HG03571 (cell line): ENCODE data around the gene PSME4.
A peak's percentile ranks its signal among the peaks of the same experiment; 100 is the strongest.
"Not testable (repeated sequence)": the region's sequence is repeated elsewhere in the genome, so short reads cannot be mapped to it uniquely, and the experiment has no call there.

ENCODE experiments used
- ATAC-seq: cut with Tn5 transposase; IDR thresholded peaks from one replicate; pipeline ENCODE4 v1.9.1; 2021; ENCODE audit not compliant: unreplicated experiment

The PSME4 gene

DNA sequence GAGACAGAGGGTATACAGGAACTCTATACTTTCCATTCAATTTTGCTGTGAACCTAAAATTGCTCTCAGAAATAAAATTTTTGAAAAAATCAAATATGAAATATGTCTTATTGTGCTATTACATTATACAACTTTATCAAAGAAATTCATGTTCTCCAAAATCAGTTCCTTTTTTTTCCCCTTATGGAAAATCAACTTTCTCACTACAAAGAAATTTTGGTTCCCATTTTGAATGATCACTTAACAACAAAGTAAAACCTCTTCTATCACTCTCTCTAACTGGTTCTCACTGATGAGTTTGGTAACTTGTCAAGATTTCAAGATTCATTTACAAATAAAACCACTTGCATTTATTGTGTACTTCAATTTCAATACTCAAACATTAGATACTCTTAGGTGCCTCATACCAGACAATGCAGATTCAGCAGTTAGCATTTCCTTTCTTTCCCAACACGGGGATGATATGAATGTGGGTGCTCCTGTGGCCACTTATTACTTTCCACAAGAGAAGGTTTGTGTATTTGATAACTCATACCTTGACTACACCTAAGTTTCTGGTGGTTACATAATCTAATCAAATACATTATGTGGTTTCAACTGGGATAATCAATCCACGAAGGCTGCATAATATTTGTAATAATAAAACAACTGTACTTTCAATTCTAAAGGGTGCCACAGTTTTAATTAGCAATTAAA is 6.4 kb downstream of the PSME4 start:
- no peak for ATAC-seq

DNA sequence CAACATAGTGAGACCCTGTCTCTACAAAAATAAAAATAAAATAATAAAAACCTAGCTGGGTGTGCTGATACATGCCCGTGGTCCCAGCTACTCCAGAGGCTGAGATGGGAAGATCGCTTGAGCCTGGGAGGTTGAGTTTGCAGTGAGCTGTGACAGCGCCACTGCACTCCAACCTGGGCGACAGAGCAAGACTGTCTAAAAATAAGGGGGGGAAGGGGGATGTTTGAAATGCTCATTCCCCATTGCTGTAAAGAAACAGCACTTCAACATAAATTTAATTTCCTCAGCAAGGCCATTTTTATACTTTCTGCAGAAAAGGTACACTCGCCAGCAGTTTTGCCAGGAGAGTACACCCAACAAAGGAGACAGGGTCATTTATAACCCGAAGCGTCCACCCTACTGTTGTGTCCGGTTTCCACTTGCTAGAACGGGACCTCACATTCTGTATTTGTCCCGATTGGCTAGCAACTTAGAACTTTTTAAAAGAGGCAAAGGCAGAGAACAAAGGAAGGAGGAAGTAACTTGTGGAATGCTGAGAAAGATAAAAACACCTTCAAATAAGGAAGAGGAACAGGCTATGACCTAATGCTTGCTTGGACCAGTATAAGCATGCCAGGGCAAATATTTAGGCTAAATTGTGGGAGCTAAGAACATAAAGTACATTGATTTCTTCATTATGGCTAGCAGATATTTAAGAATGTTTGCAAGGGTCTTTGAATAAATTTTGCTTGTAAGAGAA is 9.1 kb downstream of the PSME4 start:
- not testable (repeated sequence) for ATAC-seq

DNA sequence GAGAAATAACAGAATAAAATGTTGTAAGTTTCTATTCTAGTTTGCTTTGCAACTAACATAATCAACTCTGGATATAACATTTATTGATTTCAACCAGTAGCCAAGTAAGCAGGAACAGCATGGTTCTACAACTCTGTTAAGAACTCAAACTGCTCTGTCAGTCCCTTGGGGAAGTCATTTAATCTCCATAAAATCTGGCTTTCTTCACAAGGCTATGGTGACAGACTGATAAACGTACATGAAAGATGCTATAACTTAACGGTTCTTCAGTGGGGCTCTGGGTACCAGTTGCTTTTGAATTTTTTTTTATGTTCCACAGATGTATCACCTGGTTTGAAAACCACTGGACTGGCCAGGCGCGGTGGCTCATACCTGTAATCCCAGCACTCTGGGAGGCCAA is 10.3 kb downstream of the PSME4 start:
- no peak for ATAC-seq

- ATAC-seq, result no peak
Measured at GRCh38 chr2:53958443-53958842, 12.3 kb downstream of the PSME4 start.

GRCh38 chr2:53952519-53952918 is 18.3 kb downstream of the PSME4 start:
- ATAC-seq, result no peak

- no peak for ATAC-seq
Measured at GRCh38 chr2:53949457-53949856, 21.3 kb downstream of the PSME4 start.

GRCh38 chr2:53945538-53945937 is 25.3 kb downstream of the PSME4 start:
- no peak for ATAC-seq

DNA sequence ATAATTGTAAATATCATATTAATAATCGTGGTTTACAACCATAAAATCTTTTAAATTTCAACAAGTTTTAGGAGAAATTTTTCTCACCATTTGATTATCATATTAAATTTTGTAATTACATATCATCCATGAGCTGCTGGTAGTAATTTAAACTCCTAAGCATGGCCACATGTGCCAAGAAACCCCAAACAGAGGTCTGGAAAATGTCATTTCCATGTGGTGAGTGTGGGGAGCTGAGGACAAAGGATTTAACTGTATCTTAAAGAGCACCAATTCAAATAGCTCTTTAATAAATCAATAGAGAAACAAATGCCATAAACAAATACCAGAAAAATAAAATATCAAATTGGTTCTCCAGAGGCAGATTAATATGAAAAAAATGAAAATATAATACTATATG is 26.3 kb downstream of the PSME4 start:
- ATAC-seq, result no peak

DNA sequence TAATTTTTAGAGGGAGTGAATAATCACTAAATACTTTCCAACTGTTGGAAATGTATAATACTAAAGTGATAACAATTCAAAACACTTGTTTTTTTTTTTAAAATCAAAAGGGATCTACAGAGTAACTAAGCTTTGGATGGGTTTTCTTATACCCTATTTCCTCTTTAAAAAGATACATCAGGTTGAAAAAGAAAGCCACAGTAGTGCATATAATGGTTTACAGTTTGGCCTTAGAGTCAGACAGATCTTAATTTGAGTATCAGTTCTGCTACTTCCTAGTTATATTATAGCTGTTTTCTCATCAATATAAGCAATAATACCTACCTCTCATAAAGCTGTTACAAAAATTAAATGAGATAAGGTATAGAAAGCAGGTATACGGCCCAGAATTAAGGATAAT is 28.5 kb downstream of the PSME4 start:
- no peak for ATAC-seq

- peak; percentile 66 for ATAC-seq
Measured at GRCh38 chr2:53941749-53942148, 29.0 kb downstream of the PSME4 start.

DNA sequence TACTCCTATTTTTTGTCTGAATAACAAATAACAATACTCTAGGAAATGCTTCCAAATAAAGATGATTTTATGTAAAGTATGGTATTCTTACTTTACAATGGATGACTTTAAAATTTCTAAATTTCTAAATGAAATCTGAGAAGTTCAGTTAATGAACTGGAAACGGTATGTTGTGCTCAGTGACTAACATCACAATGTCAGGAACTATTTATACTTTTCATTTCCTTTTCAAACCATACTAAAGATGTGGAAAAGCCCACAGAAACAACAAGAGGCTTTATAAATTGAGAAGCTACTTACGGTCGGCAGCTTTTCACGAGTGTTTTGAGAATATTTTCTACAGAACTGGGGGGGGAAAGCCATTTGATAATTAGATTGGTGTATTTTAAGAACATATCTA is 31.1 kb downstream of the PSME4 start:
- ATAC-seq, result no peak

DNA sequence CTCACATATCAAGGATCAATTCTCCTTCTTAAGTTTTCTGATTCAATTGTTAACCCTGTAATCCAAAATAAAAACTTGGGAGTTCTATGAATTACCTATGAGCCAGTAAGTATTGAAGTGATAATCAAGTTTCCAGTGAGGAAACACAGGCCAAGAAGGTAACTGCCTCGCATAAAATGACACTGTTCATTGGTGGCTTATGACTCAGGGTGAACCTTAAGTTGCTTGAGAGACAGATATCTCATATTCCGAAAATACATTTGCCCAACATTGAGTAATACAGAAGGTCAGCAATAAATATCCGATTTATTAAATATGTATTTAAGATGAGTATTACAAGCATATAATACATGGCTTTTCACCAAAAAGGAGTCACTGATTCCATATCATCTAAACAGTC is 31.9 kb downstream of the PSME4 start:
- ATAC-seq, result no peak

- no peak for ATAC-seq
Measured at GRCh38 chr2:53933329-53933728, 37.5 kb downstream of the PSME4 start.

DNA sequence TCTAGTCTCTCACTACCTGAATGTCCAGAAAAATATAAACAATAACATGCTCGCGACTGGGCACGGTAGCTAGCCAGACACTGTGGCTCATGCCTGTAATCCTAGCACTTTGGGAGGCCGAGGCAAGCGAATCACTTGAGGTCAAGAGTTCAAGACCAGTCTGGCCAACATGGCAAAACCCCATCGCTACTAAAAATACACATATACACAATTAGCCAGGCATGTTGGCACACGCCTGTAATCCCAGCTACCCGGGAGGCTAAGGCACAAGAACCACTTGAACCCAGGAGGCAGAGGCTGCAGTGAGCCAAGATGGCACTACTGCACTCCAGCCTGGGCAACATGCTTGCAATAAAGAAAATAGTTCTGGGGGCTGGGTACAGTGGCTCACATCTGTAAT is 44.5 kb downstream of the PSME4 start:
- ATAC-seq, result not testable (repeated sequence)

- peak; percentile 88 for ATAC-seq
Measured at GRCh38 chr2:53913721-53914120, 57.1 kb downstream of the PSME4 start.

DNA sequence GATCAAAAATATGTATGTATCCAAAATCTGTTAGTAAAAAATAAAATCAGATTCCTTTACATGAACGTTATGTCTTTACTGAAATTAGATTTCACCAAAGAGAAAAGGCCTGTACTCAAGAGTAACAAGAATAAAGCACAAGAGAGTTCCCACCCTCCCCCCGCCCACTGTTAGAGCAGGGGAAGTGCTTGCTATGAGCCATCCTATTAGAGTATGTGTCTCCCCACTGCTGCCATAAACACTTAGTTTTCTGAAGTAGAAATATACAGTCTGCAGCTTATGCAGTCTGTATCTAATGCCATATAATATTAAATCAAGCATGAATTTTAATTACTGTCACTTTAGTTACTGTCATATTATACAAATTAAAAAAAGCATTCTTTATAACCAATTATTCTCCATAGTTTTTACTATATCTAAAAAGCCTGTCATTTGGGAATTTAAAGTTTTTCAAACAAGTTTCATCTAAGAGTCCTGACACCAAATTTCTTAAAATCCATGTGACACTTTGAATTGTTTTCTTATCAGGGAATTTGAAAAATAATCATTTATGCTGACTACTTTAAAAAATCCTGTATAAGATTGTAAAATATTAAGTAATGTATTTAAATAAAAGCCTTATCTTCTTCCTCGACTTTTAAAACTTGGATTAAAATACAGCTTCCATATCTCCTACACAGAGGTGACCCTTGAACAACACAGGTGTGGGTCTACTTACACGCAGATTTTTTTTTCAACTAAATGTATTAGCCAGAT is 59.2 kb downstream of the PSME4 start:
- ATAC-seq, result no peak

DNA sequence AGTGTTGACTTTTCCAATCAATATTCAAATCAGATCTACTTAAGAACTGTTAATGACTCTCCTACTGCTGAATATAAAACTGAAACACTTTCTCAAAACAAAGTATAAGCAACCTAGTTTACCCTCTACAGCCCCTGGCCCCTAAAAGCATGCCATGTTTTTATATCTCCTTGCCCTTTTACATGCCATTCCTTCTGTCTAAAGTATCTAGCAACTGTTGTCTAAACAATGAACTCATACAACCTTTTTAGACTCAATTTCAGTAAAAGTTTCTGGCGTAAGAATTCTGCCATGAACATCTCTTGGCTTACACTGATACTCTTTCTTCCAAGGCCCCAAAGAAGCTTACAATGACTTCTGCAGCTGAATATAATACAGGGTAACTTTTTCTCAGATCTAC is 63.2 kb downstream of the PSME4 start:
- ATAC-seq, result no peak

- ATAC-seq, result no peak
Measured at GRCh38 chr2:53905396-53905795, 65.4 kb downstream of the PSME4 start.

DNA sequence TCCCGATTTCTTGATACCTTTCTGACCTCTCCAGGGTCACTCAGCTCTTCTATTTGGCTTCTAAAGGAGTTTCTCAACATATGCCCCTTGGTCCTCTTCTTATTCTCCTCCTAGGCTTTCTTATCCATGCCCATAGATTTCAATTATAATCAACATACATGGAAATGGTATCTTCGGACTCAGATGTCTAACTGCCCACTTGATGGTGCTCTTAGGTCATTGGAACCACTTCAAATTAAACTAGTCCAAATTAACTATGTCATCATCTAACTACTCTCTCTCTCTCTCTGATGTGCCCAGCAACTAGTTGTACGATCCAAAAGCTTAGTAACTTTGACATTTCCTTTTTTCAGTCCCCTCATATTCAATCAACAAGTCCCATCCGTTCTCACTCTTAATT is 67.8 kb downstream of the PSME4 start:
- ATAC-seq, result no peak

- ATAC-seq, result no peak
Measured at GRCh38 chr2:53901192-53901591, 69.6 kb downstream of the PSME4 start.

- no peak for ATAC-seq
Measured at GRCh38 chr2:53896864-53897263, 73.9 kb downstream of the PSME4 start.
